Ramos (cell line): ENCODE measurements around the gene POPDC2.

Source experiments
- in situ Hi-C: fragments of 300-500 bp; cut with MboI; formaldehyde crosslinking; loops from one replicate; pipeline ENCODE4 v1.14.3; 2022; ENCODE audit warnings: low sequenced_read_pairs; ENCODE audit not compliant: unreplicated experiment

Gene POPDC2

DNA sequence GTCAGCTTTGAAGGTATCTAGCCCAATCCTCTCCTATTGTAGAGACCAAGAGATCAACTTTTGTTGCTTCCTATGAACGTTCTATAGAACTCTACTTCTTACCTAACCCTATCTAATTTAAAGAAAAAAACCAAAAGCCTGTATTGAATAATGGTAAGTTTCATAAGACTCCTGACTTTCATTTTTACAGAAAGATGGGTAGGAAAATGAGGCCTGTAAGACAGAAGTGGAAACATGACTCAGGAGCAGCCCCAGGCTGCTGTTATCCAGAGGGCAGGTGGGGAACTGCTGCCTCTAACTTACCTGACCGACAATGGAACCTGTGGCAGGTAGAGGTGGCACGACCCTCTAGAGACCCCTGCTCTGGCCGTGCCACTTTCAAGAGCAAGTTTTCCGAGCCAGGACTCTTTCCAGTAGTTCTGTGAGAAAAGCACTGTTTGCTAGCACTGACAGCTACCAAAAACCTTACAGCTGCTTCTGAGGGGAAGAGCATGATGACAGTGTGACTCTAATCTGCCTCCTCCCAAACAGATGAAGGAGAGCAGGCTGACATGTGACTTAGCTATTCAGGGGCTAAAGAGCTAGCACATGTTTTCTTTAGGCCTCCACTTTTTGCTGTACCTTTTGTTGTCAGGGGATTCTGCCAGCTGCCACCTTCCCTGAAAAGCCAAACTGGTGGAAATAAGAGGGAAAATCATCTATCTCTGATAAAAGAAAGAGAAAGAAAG is 17.5 kb downstream of the POPDC2 start:
- in situ Hi-C loops: no loop called here

DNA sequence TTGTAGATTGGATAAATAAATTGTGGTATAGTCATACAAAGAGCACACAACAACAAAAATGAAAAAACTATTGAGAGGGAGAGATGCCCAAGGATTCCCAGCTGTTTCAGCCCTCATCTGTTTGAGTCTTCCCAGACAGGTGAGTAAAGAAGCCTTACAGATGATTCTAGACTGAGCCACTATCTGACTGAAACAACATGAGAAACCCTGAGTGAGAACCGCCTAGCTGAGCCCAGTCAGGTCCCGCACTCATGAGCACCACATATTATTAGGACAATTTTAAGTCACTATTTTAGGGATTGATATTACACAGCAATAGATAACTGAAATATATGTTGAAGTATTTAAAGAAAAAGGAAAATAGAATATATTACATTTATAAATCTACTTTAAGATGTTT is 19.0 kb downstream of the POPDC2 start:
- in situ Hi-C loops: no loop called here

DNA sequence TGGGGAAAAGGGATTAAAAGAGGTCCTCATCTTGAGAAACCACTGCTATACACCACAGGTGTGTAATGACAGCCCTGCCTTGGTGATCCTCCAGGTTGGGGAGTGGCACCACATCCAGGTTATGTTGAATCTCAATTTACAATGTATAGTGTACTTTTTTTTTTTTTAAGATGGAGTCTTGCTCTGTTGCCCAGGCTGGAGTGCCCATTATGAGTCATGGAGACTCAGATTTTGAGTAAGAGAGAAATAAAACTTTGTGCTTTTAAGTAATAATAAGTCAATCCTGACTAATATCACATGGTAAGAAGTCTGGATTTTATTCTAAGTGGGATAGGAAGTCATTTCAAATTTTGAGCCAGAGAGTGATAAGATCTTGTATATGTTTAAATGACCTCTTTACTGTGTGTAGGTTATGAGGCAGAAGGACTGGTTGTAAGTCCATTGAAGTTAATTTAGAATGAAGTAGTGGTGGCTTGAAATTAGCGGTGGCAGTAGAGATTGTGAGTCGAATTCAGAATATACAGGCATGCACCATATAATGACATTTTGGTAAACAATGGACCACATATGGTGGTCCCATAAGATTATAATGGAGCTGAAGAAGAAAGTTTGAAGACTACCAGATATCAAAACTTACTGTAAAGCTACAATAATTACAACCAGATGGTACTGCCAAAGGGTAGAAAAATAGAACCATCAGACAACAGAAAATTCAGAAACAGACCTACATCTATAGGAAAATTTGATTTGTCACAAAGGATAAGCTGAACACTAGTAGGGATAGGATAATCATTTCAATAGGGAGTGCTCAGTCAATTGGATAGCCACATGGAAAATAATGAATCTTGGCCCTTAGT is 20.7 kb downstream of the POPDC2 start:
- in situ Hi-C loops: no loop called here

GRCh38 chr3:119637679-119638477 is 22.5 kb downstream of the POPDC2 start:
- in situ Hi-C loops: no loop called here

DNA sequence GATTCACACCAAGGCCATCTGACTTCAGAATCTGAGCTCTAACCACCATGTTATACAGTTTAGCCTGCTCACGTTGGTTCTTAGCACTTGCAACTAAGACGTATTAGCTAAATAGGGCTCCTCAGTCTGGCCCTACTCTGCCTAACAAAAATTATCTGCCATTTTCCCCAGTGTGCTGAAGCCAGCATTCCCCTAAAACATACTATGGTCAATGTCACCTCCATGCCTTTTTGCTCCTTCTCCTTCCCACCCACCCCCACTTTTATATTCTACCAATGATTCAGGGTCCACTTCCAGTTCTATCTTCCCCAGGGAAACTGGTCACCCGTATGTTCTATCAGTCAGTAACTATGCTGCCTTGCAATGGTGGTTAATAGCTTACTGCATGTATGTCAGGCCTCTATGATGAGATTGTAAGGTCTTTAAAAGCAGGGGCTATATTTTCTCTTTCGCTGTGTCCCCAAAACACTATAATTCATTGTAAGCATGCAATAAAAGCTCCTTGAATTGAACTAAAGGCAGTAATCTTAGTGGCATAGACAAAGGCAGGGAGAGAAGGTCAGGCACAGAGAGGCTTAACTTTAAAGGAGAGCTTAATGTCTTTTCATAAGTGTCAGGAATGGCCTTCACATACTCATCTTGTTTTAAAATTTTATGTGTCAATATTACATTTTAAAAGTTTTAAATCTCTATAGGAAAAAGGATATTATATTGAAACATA is 23.3 kb downstream of the POPDC2 start:
- in situ Hi-C loops: no loop called here

- in situ Hi-C loops: no loop called here
These were observed 24.1 kb downstream of the POPDC2 start for GRCh38 chr3:119636249-119636648.

DNA sequence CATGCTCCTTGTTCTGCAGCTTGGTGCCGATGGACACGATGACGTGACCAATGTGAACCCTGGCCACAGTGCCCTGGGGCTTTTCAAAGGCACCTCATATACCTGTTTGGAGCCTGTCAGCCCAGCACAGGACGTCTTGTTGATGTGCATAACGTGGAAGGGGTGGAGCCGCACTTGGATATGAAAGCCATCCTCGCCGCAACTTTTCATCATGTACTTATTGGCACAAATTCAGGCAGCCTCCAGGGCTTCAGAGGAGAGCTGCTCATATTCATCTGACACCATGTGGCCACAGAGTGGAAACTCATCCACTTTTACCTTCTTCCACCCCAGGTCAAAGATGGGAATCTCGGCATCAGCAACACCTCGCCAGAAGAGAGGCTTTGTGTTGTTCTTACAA is 24.7 kb downstream of the POPDC2 start:
- in situ Hi-C loops: no loop called here

- in situ Hi-C loops: no loop called here
These were observed 27.6 kb downstream of the POPDC2 start for GRCh38 chr3:119632829-119633228.

DNA sequence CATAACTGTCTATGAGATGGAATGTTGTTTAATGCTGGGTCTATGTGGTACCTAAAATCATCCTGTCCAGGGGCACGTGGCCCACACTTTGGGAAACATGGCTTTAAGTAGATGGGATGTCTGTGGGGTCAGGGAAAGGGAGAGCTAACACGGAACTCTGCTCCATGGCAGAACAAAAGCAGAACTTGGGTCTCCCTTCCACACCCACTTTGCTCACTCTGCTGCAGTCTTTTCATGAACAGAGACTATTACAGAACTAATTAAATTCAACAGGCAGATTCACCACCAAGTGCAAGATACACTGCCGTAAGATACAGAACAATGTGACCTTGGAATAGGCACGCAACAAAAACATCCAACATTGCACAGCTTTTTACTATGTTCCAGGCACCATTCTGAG is 28.2 kb downstream of the POPDC2 start:
- in situ Hi-C loops: no loop called here

GRCh38 chr3:119631516-119631915 is 28.9 kb downstream of the POPDC2 start:
- in situ Hi-C loops: no loop called here

GRCh38 chr3:119630880-119631329 is 29.5 kb downstream of the POPDC2 start:
- in situ Hi-C loops: no loop called here

DNA sequence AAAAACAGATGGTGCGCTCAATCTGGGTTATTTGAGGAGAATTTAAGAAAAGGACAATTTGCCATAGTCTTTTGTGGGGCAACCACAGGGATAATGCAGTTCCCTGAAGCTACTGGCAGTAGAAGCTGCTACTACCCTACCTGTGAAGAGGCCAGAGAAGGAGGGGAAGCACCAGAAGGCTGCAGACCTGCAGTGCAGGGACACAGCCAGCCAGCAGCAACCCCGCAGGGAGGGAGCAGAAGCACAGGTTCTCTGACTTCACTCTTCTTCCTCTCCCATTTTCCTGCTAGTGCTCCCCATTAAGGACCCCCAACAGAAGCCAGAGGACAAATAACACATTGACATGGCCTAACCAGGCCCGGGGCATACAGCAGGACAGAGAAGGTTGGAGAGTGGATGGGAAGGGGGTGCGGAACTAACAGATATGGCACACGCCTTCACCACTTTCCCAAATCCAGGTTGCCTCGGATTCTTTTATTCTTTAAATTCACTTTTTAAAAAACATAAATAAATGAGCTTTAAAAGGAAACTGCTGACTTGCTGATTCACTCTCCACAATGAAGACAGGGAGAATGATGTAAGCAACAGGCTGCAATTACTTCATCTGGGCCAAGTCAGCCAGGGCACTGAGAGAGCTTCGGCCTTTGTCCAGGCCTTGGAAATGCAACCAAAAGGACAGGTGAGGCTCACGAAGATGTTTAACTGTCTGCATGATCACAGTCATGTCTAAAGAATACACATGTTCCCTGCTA is 30.1 kb downstream of the POPDC2 start:
- in situ Hi-C loops: no loop called here

DNA sequence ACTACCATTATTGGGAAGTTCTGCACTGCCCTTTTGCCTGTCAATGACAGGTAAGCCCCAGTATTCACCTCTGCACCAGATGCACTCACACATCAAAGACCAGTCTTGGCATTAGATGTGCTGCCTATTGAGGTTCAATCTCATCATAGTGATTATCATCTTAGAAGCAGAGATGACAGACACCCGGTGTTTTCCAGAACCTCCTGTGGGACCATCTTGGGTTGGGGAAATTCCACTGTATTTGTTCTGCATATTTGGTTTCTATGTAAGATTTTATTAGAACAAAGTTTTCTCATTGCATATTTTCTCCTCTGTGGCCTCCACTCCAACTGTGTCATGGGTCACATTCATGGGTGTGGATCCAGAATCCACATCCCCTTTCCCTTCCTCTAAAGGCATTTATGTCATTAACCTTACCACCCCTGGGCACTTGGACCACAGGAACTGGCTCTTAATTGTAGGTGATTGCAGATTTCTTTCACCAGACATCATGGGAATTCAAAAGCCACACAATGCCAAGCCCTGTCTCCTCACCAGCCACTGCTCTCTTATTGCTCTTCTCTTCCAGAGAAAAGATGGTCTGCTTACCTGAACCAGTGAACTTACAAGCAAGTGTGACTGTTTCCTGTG is 31.5 kb downstream of the POPDC2 start:
- in situ Hi-C loops: no loop called here

DNA sequence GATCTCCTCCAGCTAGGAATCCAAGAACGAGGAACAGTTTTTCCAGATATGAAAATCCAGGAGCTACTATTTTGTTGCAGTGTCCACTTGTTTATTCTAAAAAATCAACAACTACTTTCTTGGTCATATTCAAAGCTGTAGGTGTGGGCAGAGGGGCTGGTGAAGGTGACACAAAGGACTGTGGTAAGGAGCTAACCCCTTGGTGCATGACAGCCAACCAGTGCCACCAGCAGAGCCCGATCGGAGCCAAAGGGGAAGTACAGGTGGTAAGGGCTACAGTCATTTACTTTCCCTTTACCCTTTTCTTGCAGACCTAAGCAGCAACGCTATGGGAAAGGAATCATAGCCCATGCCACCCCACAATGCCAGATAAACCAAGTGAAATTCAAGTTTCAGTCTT is 32.0 kb downstream of the POPDC2 start:
- in situ Hi-C loops: no loop called here

- in situ Hi-C loops: no loop called here
These were observed 32.9 kb downstream of the POPDC2 start for GRCh38 chr3:119627461-119627860.

DNA sequence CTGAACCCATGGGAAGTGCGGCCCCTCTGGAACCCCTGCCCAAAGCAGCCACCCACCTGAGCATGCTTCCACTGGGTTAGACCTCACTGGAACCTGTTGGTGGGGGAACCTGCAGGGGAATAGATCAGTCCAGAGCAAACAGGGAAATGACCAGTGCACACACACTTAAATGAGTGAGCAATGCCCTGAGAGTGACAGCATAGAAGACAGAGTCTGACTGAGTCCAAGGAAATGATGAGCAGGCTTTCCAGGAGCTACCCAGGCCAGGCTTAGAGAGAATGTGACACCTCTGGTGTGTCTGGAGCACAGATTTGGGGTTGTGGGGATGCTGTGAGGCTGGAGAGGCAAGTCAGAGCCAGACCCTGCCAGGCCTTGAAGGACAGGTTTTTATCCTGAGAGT is 34.2 kb downstream of the POPDC2 start:
- in situ Hi-C loops: no loop called here

GRCh38 chr3:119625451-119626153 is 34.8 kb downstream of the POPDC2 start:
- in situ Hi-C loops: no loop called here

DNA sequence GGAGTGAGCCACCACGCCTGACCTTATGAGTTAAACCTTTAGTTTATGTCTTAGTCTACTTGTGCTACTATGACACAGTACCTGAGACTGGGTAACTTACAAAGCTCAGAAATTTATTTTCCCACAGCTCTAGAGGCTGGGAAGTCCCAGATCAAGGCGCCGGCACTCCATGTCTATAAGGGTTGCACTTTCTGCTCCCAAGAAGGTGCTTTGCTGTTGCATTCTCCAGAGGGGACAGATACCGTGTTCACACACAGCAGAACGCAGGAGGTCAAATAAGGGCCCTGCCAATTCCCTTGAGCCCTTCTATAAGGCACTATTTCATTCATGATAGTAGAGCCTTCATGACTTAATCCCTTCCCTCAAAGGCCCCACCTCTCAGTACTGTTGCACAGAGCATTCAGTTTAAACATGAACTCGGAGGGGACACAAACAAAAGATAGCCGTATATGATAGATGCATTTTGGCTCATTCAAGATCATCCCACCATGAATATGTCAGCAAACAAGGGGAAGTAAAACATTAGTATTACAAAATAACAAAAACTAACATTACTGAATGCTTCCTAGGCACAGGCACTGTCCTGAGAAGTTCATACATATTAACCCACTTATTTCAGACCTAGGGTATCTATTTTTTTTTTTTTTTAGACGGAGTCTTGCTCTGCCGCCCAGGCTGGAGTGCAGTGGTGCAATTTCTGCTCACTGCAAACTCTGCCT is 36.2 kb downstream of the POPDC2 start:
- in situ Hi-C loops: no loop called here
